PC-9 (cell line): ENCODE measurements around the gene DNMT3L.

Source experiments
- CTCF ChIP-seq: fragments of 200-600 bp; sonication (generic); conservative IDR thresholded peaks from 2 replicates; pipeline ENCODE4 v1.6.1; 2017; ENCODE audit warnings: mixed run types, antibody characterized with exemption, mild to moderate bottlenecking, moderate library complexity
- EZH2 ChIP-seq: fragments of 200-600 bp; sonication (generic); IDR thresholded peaks from 2 replicates; pipeline ENCODE4 v1.8.0; 2017; ENCODE audit warnings: antibody characterized with exemption, low read depth

DNA sequence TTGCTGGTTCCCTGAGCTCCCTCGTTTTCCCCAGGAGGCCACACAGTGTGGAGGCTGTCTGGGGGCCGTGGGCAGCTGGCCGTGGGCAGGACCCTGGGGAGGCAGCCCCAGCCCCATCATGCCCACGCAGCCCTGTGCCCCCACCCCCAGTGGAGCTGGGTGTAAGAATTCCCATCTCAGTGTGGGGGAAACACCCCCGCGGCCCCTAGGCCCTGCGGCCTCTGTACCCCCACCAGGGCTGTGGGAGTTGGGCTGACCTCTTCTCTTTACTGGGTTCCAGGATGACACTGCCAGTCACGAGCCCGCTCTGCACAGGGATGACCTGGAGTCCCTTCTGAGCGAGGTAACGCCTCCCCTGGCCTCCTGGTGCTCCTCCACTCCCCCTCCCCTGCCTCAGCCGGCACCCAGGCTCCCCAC, 34.4 kb upstream of the DNMT3L start:
- TF ChIP-seq CTCF (no peak), EZH2 (no peak)
